ENCODE data around the gene FUBP1.

DNA sequence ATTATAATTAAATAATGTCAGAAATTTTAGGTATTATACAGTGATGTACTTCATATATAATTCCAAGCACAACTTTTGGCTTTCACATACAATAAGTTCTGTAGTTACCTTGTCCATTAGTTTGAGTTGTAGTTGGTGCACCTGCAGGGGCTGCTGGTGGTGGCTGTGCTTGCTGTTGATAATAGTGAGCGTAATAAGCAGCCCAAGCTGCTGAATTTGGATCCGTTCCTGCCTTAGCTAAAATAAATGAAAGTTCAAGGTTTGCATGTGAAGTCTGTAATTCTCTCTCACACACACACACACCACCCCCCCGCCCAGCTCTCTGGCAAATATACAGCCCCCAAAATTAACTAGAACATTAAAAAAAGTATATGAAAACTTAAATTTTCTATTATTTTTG, 22.4 kb downstream of the FUBP1 start:
- TF ChIP-seq, protein P1, sequence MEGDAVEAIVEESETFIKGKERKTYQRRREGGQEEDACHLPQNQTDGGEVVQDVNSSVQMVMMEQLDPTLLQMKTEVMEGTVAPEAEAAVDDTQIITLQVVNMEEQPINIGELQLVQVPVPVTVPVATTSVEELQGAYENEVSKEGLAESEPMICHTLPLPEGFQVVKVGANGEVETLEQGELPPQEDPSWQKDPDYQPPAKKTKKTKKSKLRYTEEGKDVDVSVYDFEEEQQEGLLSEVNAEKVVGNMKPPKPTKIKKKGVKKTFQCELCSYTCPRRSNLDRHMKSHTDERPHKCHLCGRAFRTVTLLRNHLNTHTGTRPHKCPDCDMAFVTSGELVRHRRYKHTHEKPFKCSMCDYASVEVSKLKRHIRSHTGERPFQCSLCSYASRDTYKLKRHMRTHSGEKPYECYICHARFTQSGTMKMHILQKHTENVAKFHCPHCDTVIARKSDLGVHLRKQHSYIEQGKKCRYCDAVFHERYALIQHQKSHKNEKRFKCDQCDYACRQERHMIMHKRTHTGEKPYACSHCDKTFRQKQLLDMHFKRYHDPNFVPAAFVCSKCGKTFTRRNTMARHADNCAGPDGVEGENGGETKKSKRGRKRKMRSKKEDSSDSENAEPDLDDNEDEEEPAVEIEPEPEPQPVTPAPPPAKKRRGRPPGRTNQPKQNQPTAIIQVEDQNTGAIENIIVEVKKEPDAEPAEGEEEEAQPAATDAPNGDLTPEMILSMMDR (IDR thresholded peaks at IDR 0.05; ENCODE audit: low read length): no peak
- TF ChIP-seq EZH2phosphoT487 (IDR thresholded peaks at IDR 0.05; ENCODE audit: low read length) (no peak), EZH2 (optimal IDR thresholded peaks at IDR 0.05; ENCODE audit: low read depth, low read length) (no peak)
